Sigmoid colon (tissue), 4 donors: ENCODE data around the gene CENPU.
"Not testable (repeated sequence)": the region's sequence is repeated elsewhere in the genome, so short reads cannot be mapped to it uniquely, and the experiment has no call there.

ENCODE experiments used
- CTCF ChIP-seq, 4 experiments: fragments of 450-650 bp in 3 of 4; fragments of 200-600 bp in 1 of 4; IDR thresholded peaks; one replicate each; pipeline ENCODE4 v1.5.1; 2016 to 2019; ENCODE audit warnings: antibody characterized with exemption in 4 of 4, mild to moderate bottlenecking in 3 of 4, moderate library complexity in 2 of 4
- EP300 ChIP-seq, 4 donors: sonication (generic); formaldehyde crosslinking; IDR thresholded peaks; one replicate each; pipeline ENCODE4 v1.6.1; 2017; ENCODE audit warnings: antibody characterized with exemption in 4 of 4

GRCh38 chr4:184779160-184779559 is 45.3 kb upstream of the CENPU start:
- not testable (repeated sequence) for TF ChIP-seq CTCF, EP300 (IDR thresholded peaks at IDR 0.05)
